Measurements from ENCODE around the gene PRELID1.
"Not testable (repeated sequence)": the region's sequence is repeated elsewhere in the genome, so short reads cannot be mapped to it uniquely, and the experiment has no call there.

The PRELID1 gene

GRCh38 chr5:177303121-177303924 lies at the start of gene PRELID1, which contains the start of gene RAB24:
Gene PRELID1 (plus strand): TSS chr5:177303799. CDS start chr5:177303986, 187 bp downstream.
Gene RAB24 (minus strand): TSS chr5:177303719. CDS start chr5:177303288, 431 bp downstream.
- DNase-seq, result peak; percentile 90

GRCh38 chr5:177256296-177256695 lies 47.3 kb upstream of the PRELID1 start:
- DNase-seq, result no peak

- not testable (repeated sequence) for DNase-seq
Observed at GRCh38 chr5:177258711-177259110, 44.9 kb upstream of the PRELID1 start.

GRCh38 chr5:177260961-177261360 lies 42.6 kb upstream of the PRELID1 start:
- no peak for DNase-seq

- DNase-seq, result no peak
Observed at GRCh38 chr5:177261510-177261909, 42.1 kb upstream of the PRELID1 start.

GRCh38 chr5:177264178-177264577 lies 39.4 kb upstream of the PRELID1 start:
- no peak for DNase-seq

GRCh38 chr5:177265395-177265794 lies 38.2 kb upstream of the PRELID1 start:
- no peak for DNase-seq

GRCh38 chr5:177269232-177269895 lies 34.2 kb upstream of the PRELID1 start:
- DNase-seq, result no peak

- DNase-seq, result no peak
Observed at GRCh38 chr5:177269976-177270375, 33.6 kb upstream of the PRELID1 start.

GRCh38 chr5:177270653-177271052 lies 32.9 kb upstream of the PRELID1 start:
- DNase-seq, result no peak

GRCh38 chr5:177271113-177271512 lies 32.5 kb upstream of the PRELID1 start:
- no peak for DNase-seq

- no peak for DNase-seq
Observed at GRCh38 chr5:177275883-177276282, 27.7 kb upstream of the PRELID1 start.

- no peak for DNase-seq
Observed at GRCh38 chr5:177276886-177277285, 26.7 kb upstream of the PRELID1 start.

GRCh38 chr5:177288191-177288590 lies 15.4 kb upstream of the PRELID1 start:
- DNase-seq, result no peak

GRCh38 chr5:177290816-177291596 lies 12.6 kb upstream of the PRELID1 start:
- no peak for DNase-seq

- no peak for DNase-seq
Observed at GRCh38 chr5:177291735-177292134, 11.9 kb upstream of the PRELID1 start.

- DNase-seq, result no peak
Observed at GRCh38 chr5:177293819-177294581, 9.6 kb upstream of the PRELID1 start.

- no peak for DNase-seq
Observed at GRCh38 chr5:177294632-177295031, 9.0 kb upstream of the PRELID1 start.

GRCh38 chr5:177295924-177296323 lies 7.7 kb upstream of the PRELID1 start:
- DNase-seq, result no peak

GRCh38 chr5:177296581-177296980 lies 7.0 kb upstream of the PRELID1 start:
- DNase-seq, result no peak

GRCh38 chr5:177297922-177298321 lies 5.7 kb upstream of the PRELID1 start:
- no peak for DNase-seq

GRCh38 chr5:177299697-177300096 lies 3.9 kb upstream of the PRELID1 start:
- no peak for DNase-seq

Measured in activated naive CD4-positive, alpha-beta T cell treated with anti-CD3 and anti-CD28 coated beads, Interleukin-2, amount 50 U/mL, for 16 hours (primary cell).